OCI-LY1 (cell line): ENCODE data around the gene NR6A1.

ENCODE experiments used
- CTCF ChIP-seq: fragments of 200-600 bp; sonication (generic), shearing (Covaris generic); IDR thresholded peaks from 2 replicates; pipeline ENCODE4 v1.5.1; 2017; ENCODE audit warnings: mild to moderate bottlenecking, antibody characterized with exemption, low read length, moderate library complexity, mixed read lengths
- EZH2 ChIP-seq: fragments of 200-600 bp; sonication (generic), shearing (Covaris generic); IDR thresholded peaks from 2 replicates; pipeline ENCODE4 v1.8.0; 2017; ENCODE audit warnings: borderline replicate concordance, mixed run types, mild to moderate bottlenecking, antibody characterized with exemption, low read length, moderate library complexity, mixed read lengths

GRCh38 chr9:124665391-124666058 is 105.6 kb downstream of the NR6A1 start:
- TF ChIP-seq CTCF: no peak
- TF ChIP-seq EZH2: no peak
